GM12873 (cell line): ENCODE measurements around the gene GPC5.

Source experiments
- TF ChIP-seq, protein P1 (sequence below): IDR thresholded peaks from 2 replicates; pipeline ENCODE4 v1.5.1; 2012; ENCODE audit warnings: low read depth, mild to moderate bottlenecking, moderate library complexity, low read length, control low read depth; ENCODE audit not compliant: insufficient read depth; ENCODE audit errors: missing control alignments

The GPC5 gene

GRCh38 chr13:91664039-91664438 is 265.6 kb downstream of the GPC5 start:
- TF ChIP-seq, protein P1, sequence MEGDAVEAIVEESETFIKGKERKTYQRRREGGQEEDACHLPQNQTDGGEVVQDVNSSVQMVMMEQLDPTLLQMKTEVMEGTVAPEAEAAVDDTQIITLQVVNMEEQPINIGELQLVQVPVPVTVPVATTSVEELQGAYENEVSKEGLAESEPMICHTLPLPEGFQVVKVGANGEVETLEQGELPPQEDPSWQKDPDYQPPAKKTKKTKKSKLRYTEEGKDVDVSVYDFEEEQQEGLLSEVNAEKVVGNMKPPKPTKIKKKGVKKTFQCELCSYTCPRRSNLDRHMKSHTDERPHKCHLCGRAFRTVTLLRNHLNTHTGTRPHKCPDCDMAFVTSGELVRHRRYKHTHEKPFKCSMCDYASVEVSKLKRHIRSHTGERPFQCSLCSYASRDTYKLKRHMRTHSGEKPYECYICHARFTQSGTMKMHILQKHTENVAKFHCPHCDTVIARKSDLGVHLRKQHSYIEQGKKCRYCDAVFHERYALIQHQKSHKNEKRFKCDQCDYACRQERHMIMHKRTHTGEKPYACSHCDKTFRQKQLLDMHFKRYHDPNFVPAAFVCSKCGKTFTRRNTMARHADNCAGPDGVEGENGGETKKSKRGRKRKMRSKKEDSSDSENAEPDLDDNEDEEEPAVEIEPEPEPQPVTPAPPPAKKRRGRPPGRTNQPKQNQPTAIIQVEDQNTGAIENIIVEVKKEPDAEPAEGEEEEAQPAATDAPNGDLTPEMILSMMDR = no peak

- TF ChIP-seq, protein P1 = no peak
Measured at GRCh38 chr13:91667486-91667885, 269.1 kb downstream of the GPC5 start.

GRCh38 chr13:91668866-91669495 is 270.6 kb downstream of the GPC5 start:
- TF ChIP-seq, protein P1 = no peak

DNA sequence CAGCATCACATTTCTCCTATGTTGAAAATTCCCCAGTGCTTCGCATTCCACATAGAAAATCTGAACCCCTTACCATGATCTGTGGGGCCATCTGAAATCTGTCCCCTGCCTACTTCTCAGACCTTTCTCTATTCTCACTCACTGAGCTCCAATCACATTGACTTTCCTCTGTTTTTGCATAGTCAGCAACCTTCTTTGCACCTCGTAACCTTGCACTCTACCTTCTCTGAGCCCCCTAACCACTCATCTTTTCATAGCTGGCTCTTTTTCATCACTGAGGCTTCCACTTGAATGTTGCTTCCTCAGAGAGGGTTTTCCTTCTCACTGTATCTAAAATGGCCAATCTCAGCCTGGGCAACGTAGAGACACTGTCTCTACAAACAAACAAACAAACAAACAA is 286.3 kb downstream of the GPC5 start:
- TF ChIP-seq, protein P1 = no peak

DNA sequence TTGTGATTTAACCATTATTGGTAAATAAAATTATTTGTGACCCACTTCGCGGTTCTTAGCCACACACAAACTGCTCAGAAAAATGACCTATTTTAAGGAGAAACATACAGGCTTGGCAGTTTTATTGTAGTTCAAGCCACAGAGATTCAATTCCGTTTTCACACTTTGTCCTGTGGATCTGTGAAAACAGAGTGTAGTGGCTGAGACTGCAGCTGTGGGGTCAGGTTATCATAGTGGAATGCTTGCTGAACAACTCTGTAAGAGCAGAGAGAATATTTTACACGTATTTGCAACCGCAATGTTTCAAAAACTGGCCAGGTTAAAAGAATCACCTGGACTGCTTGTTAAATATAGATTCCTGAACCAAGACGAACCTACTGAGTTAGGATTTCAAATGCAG is 292.5 kb downstream of the GPC5 start:
- TF ChIP-seq, protein P1 = no peak

DNA sequence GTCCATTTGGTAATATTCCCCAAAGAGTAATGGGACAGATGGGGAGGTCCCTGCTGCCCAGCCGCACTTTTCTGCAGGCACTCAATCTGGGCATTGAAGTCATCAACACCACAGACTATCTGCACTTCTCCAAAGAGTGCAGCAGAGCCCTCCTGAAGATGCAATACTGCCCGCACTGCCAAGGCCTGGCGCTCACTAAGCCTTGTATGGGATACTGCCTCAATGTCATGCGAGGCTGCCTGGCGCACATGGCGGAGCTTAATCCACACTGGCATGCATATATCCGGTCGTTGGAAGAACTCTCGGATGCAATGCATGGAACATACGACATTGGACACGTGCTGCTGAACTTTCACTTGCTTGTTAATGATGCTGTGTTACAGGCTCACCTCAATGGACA is 295.0 kb downstream of the GPC5 start:
- TF ChIP-seq, protein P1 = no peak

GRCh38 chr13:91698308-91698707 is 299.9 kb downstream of the GPC5 start:
- TF ChIP-seq, protein P1 = no peak

DNA sequence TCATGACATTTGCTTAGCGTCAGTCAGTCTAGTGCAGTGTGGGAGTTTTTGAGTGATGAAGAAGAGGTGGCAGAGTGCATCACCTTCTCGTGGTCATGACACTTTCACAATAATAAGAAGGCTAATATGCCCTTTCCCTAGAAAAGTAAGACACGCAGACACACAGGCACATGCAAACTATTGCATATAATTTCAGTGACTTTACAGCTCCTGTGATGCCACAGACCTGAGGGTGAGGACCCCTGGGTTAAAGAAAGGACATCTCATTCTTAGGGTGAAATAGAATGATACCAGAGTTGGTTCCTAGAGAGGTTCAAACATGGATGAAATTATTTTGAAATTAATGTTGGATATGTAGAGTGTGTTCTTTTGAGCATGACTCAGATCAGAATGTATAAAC is 300.3 kb downstream of the GPC5 start:
- TF ChIP-seq, protein P1 = no peak
